A549 (cell line): ENCODE results near the gene AIRE. TPM values are rescaled to one million over a fixed set of nuclear protein-coding genes. Genes with fewer than 3 reads are reported as not detected.

ENCODE experiments used
- ATAC-seq, 2 experiments: fragments of 200-7000 bp in 1 of 2; fragments of >200 bp in 1 of 2; cut with Nextera tagmentation in 1 of 2; cut with Tn5 transposase in 1 of 2; 3 replicates each; pipeline versions ENCODE4 v1.8.0 to v1.9.1; 2018 to 2020; ENCODE audit warnings: mild to moderate bottlenecking in 1 of 2, moderate library complexity in 1 of 2
- CTCF ChIA-PET: fragments of 300-600 bp; sonication (Branson Sonifier 250); formaldehyde crosslinking; extraction: SDS; loops from one replicate; lab custom pipeline; 2021; ENCODE audit warnings: antibody characterized with exemption, inconsistent platforms; lab: Yijun Ruan, JAX
- POLR2A ChIA-PET: fragments of 350-600 bp; formaldehyde crosslinking; extraction: SDS; loops from one replicate; lab custom pipeline; 2021; ENCODE audit warnings: antibody characterized with exemption, inconsistent platforms; lab: Yijun Ruan, JAX
- DNase-seq, 2 experiments: peaks; one replicate each; pipeline versions ENCODE4 v3.0.0 to v3.0.0-alpha.2; 2011 to 2016; ENCODE audit warnings: low read depth in 1 of 2, low spot score in 1 of 2
- FAIRE-seq: peaks from 2 replicates; lab custom pipeline; 2011; peaks lifted over from hg19 to GRCh38; lab: Jason Lieb, UNC
- H3K27ac ChIP-seq, 2 experiments: fragments of >200 bp; sonication (Bioruptor Twin); formaldehyde crosslinking; 3 replicates each; pipeline ENCODE4 v1.5.1; 2016 to 2017
- H3K4me1 ChIP-seq: fragments of >200 bp; sonication (Bioruptor Twin); formaldehyde crosslinking; 3 replicates; pipeline ENCODE4 v1.6.1; 2016
- H3K4me2 ChIP-seq: fragments of >200 bp; sonication (Bioruptor Twin); formaldehyde crosslinking; 3 replicates; pipeline ENCODE4 v1.6.1; 2016
- H3K4me3 ChIP-seq: fragments of >200 bp; sonication (Bioruptor Twin); formaldehyde crosslinking; 3 replicates; pipeline ENCODE4 v1.5.1; 2016
- H3K9me3 ChIP-seq: fragments of >200 bp; sonication (Bioruptor Twin); formaldehyde crosslinking; 3 replicates; pipeline ENCODE4 v1.6.1; 2016
- BHLHE40 ChIP-seq: IDR thresholded peaks from 2 replicates; pipeline ENCODE4 v1.6.1; 2012; ENCODE audit warnings: low read depth, low read length, inconsistent platforms
- CHD4 ChIP-seq: fragments of 200-600 bp; sonication (generic); IDR thresholded peaks from 2 replicates; pipeline ENCODE4 v1.6.1; 2016; ENCODE audit warnings: antibody characterized with exemption, mild to moderate bottlenecking, borderline replicate concordance
- EHF ChIP-seq: fragments of 250-450 bp; sonication (Bioruptor Pico); IDR thresholded peaks from 2 replicates; pipeline ENCODE4 v1.5.0; 2020; ENCODE audit warnings: mild to moderate bottlenecking
- EHMT2 ChIP-seq: fragments of 200-600 bp; sonication (generic); IDR thresholded peaks from 2 replicates; pipeline ENCODE4 v1.6.1; 2016; ENCODE audit warnings: antibody characterized with exemption, low read depth, mild to moderate bottlenecking, moderate library complexity
- EP300 ChIP-seq, 2 experiments: fragments of >200 bp; sonication (Bioruptor Twin); formaldehyde crosslinking; IDR thresholded peaks; 2 replicates in 1 of 2; 3 replicates in 1 of 2; pipeline ENCODE4 v1.6.1; 2016 to 2017
- GATA3 ChIP-seq: IDR thresholded peaks from 2 replicates; pipeline ENCODE4 v1.6.1; 2012; ENCODE audit warnings: borderline replicate concordance
- HDAC2 ChIP-seq: fragments of 200-600 bp; sonication (generic); IDR thresholded peaks from 2 replicates; pipeline ENCODE4 v1.6.1; 2016
- HOXB5 ChIP-seq: fragments of 250-450 bp; sonication (Bioruptor Pico); IDR thresholded peaks from 2 replicates; pipeline ENCODE4 v1.5.0; 2020; ENCODE audit warnings: mild to moderate bottlenecking, moderate library complexity
- JUNB ChIP-seq: fragments of >200 bp; sonication (Bioruptor Twin); formaldehyde crosslinking; IDR thresholded peaks from 2 replicates; pipeline ENCODE4 v1.6.1; 2016
- KDM5A ChIP-seq: fragments of 200-600 bp; sonication (generic); IDR thresholded peaks from 2 replicates; pipeline ENCODE4 v1.6.1; 2016; ENCODE audit warnings: antibody characterized with exemption, mild to moderate bottlenecking
- MAZ ChIP-seq: fragments of 150-350 bp; IDR thresholded peaks from 2 replicates; pipeline ENCODE4 v1.6.1; 2014; ENCODE audit warnings: antibody characterized with exemption, low read depth, low read length, borderline replicate concordance
- NFE2L2 ChIP-seq: fragments of 150-350 bp; conservative IDR thresholded peaks from 2 replicates; pipeline ENCODE4 v1.6.1; 2014; ENCODE audit warnings: low read length
- NPAS2 ChIP-seq: fragments of 250-450 bp; sonication (Bioruptor Pico); IDR thresholded peaks from 2 replicates; pipeline ENCODE4 v1.8.0; 2022; ENCODE audit warnings: mild to moderate bottlenecking, moderate library complexity, borderline replicate concordance
- NR3C1 ChIP-seq: fragments of >200 bp; sonication (Bioruptor Twin); formaldehyde crosslinking; IDR thresholded peaks from 3 replicates; pipeline ENCODE4 v1.6.1; 2017
- PBX3 ChIP-seq: IDR thresholded peaks from 2 replicates; pipeline ENCODE4 v1.6.1; 2012
- POLR2A ChIP-seq: IDR thresholded peaks from 2 replicates; pipeline ENCODE4 v1.6.1; 2012; ENCODE audit warnings: mild to moderate bottlenecking, low read length
- RNF2 ChIP-seq: fragments of 200-600 bp; sonication (generic); IDR thresholded peaks from 2 replicates; pipeline ENCODE4 v1.6.1; 2016; ENCODE audit warnings: low read depth, mild to moderate bottlenecking, antibody characterized with exemption, moderate library complexity, borderline replicate concordance
- SMC3 ChIP-seq: fragments of >200 bp; sonication (Bioruptor Twin); formaldehyde crosslinking; IDR thresholded peaks from 3 replicates; pipeline ENCODE4 v1.6.1; 2018; ENCODE audit warnings: inconsistent platforms
- SREBF2 ChIP-seq: fragments of 450-650 bp; IDR thresholded peaks from 2 replicates; pipeline ENCODE4 v1.6.1; 2014; ENCODE audit warnings: mild to moderate bottlenecking, moderate library complexity
- USF2 ChIP-seq: fragments of 450-650 bp; IDR thresholded peaks from 2 replicates; pipeline ENCODE4 v1.6.1; 2014; ENCODE audit warnings: antibody characterized with exemption
- ZC3H11A ChIP-seq: fragments of 450-650 bp; IDR thresholded peaks from 2 replicates; pipeline ENCODE4 v1.6.1; 2014; ENCODE audit warnings: antibody characterized with exemption, mild to moderate bottlenecking
- WGBS: methylation state at CpG from one replicate; pipeline ENCODE4 v1.1.6; 2017; ENCODE audit errors: missing lambda C conversion rate; 5-methylcytosine and 5-hydroxymethylcytosine counted together
- polyA plus RNA-seq, 4 experiments: library from polyadenylated mRNA; depleted of rRNA in 3 of 4; stranded (reverse); fragments of >200 nt; fragmentation: RNase III in 1 of 4; extraction: RNeasy Plus Mini Kit Qiagen cat#74134 plus additional on column Dnase treatment in 1 of 4; gene quantifications; 2 replicates in 3 of 4; 3 replicates in 1 of 4; pipeline ENCODE4 v1.2.3, GENCODE V29; 2011 to 2017

AIRE gene
- polyA plus RNA-seq, 2 of the 4 experiments (the other 2 are of a cell fraction), result not detected

- Histone ChIP-seq H3K27ac (no peak overlapping the region), H3K4me2 (no peak overlapping the region), H3K9me3 (no peaks in the 10 kb centered on the region), H3K4me1 (no peaks in the 10 kb centered on the region)
- no peak for DNase-seq
- CTCF ChIA-PET, result no interaction called here
- ATAC-seq, result no peak
- no peak for FAIRE-seq
- WGBS, result 97% methylated on average over 15 of the region's 37 CpGs
- TF ChIP-seq HOXB5 (no peak), RNF2 (no peak), SMC3 (no peak)
- TF ChIP-seq, all 56 proteins: peak for 0
- no peak overlapping the region for H3K4me3 ChIP-seq
- POLR2A ChIA-PET, result no interaction called here
Observed at GRCh38 chr21:44324106-44324853, 38.6 kb downstream of the AIRE start.

- Histone ChIP-seq H3K9me3 (no peaks in the 10 kb centered on the region), H3K4me2 (no peak overlapping the region), H3K27ac (no peak overlapping the region), H3K4me3 (no peak overlapping the region), H3K4me1 (no peaks in the 10 kb centered on the region)
- POLR2A ChIA-PET, result no interaction called here
- FAIRE-seq (no peak), DNase-seq (no peak), ATAC-seq (no peak)
- WGBS, result 96% methylated on average over 3 of the region's 11 CpGs
- CTCF ChIA-PET, result interaction anchor here (1.5 kb wide), 1 partner anchor 13 kb away, joined by 7 read pairs; no protein-coding TSS in a partner anchor
- TF ChIP-seq GATA3 (no peak), ZC3H11A (no peak), SREBF2 (no peak), PBX3 (no peak), EHF (CRISPR knock-in tag) (no peak), MAZ (no peak), EP300 (IDR thresholded peaks at IDR 0.05) (no peak), HDAC2 (no peak), BHLHE40 (no peak), HOXB5 (no peak), EHMT2 (no peak), JUNB (no peak), RNF2 (no peak), NFE2L2 (no peak), POLR2A (no peak), CHD4 (no peak), NR3C1 (no peak), USF2 (no peak), KDM5A (no peak)
Observed at GRCh38 chr21:44324854-44325107, 39.1 kb downstream of the AIRE start.

GRCh38 chr21:44325386-44326271, 40.0 kb downstream of the AIRE start:
- FAIRE-seq (no peak), DNase-seq (no peak), ATAC-seq (no peak)
- POLR2A ChIA-PET, result no interaction called here
- no peaks in the 10 kb centered on the region for H3K9me3 ChIP-seq
- no peaks in the 10 kb centered on the region for H3K4me1 ChIP-seq
- H3K27ac ChIP-seq, result no peak overlapping the region
- TF ChIP-seq NPAS2 (CRISPR knock-in tag), result no peak
- no peak overlapping the region for H3K4me2 ChIP-seq
- 94% methylated on average over 30 of the region's 44 CpGs for WGBS
- H3K4me3 ChIP-seq, result no peak overlapping the region
- CTCF ChIA-PET, result interaction anchor here (0.8 to 1.5 kb wide), 3 partner anchors 9 to 22 kb away, joined by 3 to 7 read pairs (median 4); no protein-coding TSS in a partner anchor
